Adipose tissue (tissue), 3 donors: ENCODE results near the gene ZBTB46. TPM values are rescaled to one million over a fixed set of nuclear protein-coding genes. Genes with fewer than 3 reads are reported as not detected.

ENCODE experiments used
- H3K27ac ChIP-seq: one replicate; pipeline ENCODE4 v1.5.1; 2013; ENCODE audit warnings: low read depth, low read length
- whole genome bisulfite sequencing, 3 donors: extraction: QIAGEN DNeasy Blood & Tissue Kit; methylation state at CpG; one replicate each; pipeline ENCODE4 v1.1.7; 2013; 5-methylcytosine and 5-hydroxymethylcytosine counted together
- polyA plus RNA-seq, 3 donors: library from polyadenylated mRNA; stranded (reverse); fragments of 200-250 nt; gene quantifications; one replicate each; pipeline ENCODE4 v1.2.3, GENCODE V29; 2013
- donor health status: healthy with polysubstance abuse.
- donor health status: Bipolar disorder and iron deficiency.
- donor health status: healthy.

Gene ZBTB46
- polyA plus RNA-seq, 3 donors: 1.8 to 8.2 (median 6.1) TPM

DNA sequence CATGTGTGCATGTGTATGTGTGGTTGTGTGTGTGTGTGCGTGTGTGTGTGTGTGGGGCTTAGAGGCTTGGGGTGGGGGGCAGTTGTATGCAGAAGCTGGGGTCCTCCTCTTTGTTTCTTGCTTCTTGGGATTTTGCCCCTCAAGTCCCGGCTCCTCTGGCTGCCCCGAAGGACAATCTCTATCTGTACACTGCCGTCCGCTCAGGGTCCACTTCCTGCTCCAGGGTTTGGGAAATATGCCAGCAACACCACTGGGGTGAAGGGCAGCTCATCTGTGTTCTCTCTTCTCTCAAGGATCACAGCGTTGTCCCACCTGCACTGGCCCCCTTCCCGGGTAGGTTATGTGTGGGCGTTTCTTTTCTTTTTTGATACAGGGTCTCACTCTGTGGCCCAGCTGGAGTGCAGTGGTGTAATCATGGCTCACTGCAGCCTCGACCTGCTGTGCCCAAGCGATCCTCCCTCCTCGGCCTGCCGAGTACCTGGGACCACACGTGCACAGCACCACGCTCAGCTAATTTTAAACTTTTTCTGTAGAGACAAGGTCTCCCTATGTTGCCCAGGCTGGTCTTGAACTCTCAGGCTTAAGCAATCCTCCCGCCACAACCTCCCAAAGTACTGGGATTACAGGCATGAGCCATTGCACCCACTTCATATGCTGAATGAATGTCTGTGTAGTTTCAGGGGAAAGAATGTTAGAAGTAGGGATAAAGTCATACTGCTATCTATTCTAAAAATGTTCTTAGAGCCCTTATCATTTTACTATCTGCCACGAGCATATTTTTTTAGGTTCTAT, 65.8 kb downstream of the ZBTB46 start:
- no peak overlapping the region for H3K27ac ChIP-seq
- WGBS, 3 donors: 73 to 81% (median 81%) methylated on average over 16 of the region's 16 CpGs

DNA sequence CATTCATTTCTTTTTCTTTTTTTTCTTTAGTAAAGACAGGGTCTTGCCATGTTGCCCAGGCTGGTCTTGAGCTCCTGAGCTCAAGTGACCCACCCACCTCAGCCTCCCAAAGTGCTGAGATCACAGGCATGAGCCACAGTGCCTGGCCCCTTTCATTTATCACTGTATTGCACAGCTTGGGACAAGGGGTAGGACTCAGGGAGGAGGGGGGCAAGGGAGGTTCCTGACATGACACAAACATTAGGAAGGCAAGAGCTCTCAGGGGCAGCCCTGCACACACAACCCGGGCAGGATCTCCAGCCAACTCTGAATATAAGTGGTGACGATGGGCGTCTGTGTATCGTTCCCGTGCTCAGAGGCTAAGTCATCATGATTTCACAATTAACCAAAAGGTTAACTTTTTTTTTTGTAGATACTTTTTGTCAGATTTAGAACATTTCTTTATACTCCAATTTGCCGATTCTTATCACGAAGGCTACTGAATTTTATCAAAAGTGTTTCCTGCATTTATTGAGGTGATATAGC, 71.6 kb downstream of the ZBTB46 start:
- WGBS, 3 donors: 73 to 91% (median 76%) methylated on average over 7 of the region's 7 CpGs
- H3K27ac ChIP-seq: no peak overlapping the region

DNA sequence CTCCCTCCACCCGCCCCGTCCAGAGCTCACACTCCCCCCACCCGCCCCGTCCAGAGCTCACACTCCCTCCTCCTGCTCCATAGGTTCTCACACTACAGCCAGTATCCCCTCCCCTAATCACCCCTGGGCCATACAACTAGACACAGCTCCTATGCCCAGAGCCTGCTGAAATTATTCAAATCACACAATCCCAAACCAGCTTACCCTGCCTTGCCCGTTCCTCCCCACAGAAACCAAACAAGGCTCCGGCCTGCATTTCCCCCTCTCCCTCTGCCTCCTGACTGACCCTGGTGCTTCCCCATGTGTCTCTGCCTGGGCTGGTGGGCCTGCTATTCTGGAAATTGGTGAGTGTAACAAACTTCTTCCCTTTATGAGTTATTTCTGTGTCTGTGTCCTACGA, 72.9 kb downstream of the ZBTB46 start:
- 87 to 93% (median 92%) methylated on average over 6 to 7 of the region's 7 CpGs for WGBS, 3 donors

DNA sequence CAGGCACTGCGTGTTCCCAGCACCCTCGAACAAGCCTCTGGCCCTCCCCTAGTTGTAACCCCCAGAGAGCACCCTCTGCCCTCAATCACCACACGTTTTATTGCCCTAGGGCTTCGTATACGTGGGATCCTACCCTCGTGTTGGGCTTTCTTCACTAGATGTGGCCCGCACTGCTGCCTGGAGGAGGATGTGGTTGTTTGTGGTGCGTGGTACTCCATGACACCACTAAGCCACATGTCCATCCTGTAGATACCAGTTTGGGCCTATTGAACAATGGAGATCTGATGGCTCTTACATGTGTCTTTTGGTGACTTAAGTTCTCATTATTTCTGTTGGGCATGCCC, 74.4 kb downstream of the ZBTB46 start:
- H3K27ac ChIP-seq: no peak overlapping the region
- 59 to 67% (median 60%) methylated on average over 8 of the region's 8 CpGs for WGBS, 3 donors

More for the DNA sequence above, 72.9 kb downstream of the ZBTB46 start:
- H3K27ac ChIP-seq: no peak overlapping the region

DNA sequence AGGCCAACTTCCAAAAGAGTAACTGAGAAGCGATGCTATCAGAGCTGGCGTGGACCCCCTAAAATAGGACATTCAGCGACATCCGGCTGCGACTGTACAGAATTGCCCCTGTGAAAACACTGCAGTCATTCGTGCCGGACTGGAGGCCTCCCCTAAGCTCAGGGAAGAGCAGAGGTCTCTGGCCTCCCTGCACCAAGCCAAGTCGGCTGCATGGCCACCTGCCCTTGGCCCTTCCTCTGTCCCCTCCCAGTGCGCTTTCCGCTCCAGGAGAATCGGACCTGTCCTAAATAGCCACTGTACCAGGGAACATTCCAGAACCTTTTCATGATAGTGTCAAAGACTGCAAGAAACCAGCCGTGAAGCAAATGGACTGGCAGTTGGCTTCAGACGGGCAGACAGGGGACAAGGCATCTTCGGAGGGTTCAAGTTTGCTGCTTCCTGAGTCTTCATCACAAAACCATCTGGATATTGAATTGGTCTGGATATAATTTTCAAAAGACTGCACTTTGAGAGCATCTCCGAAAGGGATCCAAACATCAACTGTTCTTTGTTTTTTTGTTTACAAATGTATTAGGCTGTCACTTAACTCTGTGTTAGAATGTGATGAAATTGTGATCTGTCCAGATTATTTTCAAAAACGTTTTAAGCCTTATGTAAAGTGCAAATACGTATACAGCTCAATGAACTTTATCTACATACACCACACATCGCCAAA, 75.0 kb downstream of the ZBTB46 start:
- no peak overlapping the region for H3K27ac ChIP-seq
- 80 to 84% (median 83%) methylated on average over 18 of the region's 18 CpGs for WGBS, 3 donors

DNA sequence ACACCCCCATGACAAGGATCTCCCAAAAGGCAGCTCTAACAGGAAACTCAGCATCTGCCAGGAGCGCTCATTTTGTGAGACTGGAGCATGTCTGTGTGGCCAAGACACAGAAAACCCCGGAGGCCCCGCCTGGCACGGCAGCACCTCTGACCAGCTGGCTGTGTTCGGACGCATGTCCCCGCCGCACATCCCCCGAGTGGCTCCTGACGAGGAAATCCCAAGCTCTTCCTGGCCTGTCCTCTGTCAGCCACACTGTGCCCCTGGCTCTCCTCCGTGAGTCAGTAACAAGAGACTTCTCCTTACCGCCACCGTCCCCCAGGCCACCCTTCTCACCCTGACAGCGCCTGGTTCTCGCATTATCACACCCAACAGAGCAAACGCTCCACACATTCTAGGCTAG, 77.1 kb downstream of the ZBTB46 start:
- 68 to 82% (median 70%) methylated on average over 16 of the region's 16 CpGs for WGBS, 3 donors
- H3K27ac ChIP-seq: no peak overlapping the region

DNA sequence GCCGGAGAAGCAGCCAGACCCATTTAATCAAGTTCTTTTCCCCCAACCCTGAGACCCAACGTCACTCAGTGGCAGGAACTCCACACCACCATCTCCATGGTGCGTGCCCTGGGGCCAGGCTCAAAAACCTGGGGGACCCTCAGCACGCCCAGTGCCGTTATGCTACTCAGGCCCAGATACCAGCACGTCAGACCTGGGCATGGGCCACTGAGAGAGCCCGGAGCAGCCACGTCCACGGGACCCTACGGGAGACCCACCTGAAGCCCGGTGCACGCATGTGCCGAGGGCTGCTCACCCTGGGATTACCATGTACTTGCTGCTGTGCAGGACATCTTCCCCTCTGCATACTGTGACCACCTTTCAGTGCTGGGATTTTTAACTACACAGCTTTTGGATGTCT, 77.7 kb downstream of the ZBTB46 start:
- 88 to 94% (median 93%) methylated on average over 13 of the region's 13 CpGs for WGBS, 3 donors
- H3K27ac ChIP-seq: no peak overlapping the region

DNA sequence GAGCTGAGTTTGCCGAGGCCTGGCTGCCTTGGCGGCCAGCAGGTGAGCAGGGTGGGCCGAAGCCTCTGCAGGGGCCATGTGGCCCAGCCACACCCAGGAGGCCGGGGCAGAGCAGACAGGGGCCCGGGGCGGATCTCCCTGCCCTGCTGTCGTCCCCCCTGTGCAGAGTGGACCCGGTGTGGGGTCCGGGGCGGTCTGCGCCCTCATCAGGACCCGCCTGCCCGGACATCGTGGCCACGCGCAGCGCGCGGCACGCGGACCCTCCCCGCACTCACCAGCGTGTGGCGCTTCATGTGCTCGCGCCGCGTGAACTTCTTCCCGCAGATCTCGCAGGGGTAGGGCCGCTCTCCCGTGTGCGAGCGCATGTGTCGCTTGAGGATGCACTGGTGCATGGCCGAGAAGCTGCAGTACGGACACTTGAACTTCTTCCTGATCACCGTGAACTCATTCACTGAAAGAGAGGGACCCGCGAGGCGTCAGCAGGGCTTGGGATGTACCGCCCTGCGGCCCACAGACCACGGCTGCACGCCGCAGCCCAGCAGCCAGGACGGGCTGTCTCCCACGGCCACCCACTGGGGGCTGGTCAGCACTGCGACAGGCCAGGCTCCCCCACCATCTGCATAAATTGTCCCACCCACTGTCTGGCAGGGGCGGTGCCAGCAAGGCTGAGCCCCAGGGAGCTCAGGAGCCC, 78.5 kb downstream of the ZBTB46 start:
- WGBS, 3 donors: 90 to 92% (median 92%) methylated on average over 44 to 49 of the region's 50 CpGs
- H3K27ac ChIP-seq: no peak overlapping the region

DNA sequence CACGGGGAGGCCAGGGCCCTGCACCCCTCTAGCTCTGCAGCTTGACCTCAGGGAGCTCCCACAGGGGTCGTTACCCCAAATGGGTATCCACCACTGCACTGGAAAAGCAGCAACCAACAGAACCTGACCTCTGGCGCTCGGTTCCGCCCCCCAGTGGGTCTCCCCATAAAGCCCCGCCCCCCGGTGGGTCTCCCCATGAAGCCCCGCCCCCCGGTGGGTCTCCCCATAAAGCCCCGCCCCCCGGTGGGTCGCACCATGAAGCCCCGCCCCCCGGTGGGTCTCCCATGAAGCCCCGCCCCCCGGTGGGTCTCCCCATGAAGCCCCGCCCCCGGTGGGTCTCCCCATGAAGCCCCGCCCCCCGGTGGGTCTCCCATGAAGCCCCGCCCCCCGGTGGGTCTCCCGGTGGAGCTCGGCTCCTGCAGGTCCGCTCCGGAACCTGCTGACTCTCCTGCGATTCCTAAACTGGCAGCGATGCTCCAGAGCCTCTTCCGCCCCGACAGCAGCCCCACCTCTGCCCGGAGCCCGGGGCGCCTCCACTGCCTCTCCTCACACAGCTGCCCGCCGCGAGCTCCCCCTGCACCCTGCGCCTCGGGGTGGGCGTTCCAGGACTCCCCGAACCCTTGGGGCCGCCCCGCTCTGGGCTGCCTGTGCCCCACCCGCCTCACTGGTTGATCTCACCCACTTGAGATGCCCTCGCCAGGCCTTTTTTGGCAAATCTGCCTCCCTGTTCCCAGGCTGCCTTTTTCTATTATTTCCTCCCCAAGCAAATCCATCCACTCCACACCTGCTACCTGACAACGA, 79.4 kb downstream of the ZBTB46 start:
- WGBS, 3 donors: 80 to 86% (median 84%) methylated on average over 31 to 41 of the region's 45 CpGs
- no peak overlapping the region for H3K27ac ChIP-seq

DNA sequence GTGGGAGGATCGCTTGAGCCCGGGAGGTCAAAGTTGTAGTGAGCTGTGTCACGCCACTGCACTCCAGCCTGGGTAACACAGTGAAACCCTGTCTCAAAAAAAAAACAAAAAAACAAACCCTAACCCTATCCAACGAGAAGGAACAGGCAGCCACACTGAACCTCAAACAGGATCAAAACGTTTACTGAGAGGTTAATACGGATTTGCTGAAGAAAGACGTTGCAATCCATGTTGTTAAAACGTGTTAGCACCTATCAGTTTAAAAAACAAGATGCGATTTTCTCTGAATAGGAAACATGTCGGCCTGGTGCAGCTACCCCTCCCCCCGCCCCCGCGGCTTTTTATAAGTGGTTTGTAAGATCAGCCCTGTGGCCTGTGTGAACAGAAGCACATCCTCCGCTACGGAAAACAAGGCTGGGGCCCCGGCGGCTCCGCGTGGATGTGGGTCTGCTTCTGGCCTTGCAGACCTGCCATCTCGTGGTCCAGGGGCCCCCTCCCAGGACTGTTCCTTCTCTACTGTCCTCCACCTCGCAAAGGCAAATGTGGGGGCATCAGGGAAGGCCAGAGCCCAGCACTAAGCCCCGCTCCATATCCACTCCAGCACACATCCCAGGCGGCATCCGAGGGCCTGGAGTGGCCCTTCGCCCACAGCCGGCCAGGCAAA, 80.1 kb downstream of the ZBTB46 start:
- no peak overlapping the region for H3K27ac ChIP-seq
- WGBS, 3 donors: 68 to 78% (median 74%) methylated on average over 26 of the region's 26 CpGs

DNA sequence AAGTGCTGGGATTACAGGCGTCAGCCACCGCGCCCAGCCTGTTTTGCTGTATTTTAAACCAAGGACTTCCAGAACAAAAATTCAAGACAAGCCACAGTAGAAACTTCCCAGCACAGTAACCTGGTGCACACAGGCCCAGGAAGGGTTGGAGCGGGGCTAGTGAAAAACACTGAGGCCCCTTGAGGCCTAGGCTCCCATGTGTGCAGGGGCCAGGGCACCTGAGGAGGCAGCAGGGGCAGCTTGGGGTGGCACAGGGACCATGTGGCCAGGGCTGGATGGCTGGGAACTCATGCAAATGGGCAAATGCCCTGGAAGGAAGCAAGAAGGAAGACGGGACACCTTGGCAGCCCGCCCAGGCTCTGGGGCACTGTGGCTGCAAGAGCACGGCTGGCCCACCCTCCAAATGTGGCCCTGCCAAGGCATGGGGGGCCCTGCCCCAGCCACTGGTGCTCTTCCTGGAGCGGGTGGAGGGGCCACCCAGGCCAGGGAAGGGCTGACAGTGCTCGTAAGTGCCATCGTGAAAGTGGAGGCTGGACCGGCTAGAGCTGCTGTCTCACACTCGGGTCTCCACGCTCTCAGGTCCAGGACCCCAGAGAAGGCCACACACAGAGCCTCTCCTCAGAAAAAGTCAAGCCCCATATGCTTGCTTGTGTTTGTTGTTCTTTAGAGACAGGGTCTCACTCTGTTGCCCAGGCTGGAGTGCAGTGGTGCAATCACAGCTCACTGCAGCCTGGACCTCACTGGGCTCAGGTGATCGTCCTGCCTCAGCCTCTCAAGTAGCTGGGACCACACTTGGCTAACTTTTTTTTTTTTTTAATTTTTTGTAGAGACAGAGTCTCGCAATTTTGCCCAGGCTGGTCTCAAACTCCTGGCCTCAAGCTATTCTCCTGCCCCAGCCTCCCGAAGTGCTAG, 81.2 kb downstream of the ZBTB46 start:
- WGBS, 3 donors: 88 to 93% (median 89%) methylated on average over 15 to 16 of the region's 16 CpGs
- H3K27ac ChIP-seq: no peak overlapping the region

DNA sequence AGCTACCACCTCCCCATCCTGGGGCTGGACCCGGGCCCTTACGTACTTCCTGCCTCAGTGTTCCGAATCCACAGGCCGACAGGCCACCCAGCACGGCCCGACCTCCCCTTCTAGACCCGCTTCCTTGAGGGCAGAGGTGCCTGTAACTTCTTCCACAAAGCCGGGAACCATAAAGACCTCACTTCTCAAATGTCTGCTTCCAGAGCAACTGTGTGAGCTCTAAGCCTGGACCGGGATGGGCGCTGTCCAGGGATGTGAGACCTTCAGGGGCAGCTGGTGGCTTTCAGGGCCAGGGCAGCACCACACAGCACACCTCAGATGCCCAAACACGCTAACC, 82.2 kb downstream of the ZBTB46 start:
- no peak overlapping the region for H3K27ac ChIP-seq
- WGBS, 3 donors: 90 to 94% (median 92%) methylated on average over 11 of the region's 11 CpGs

DNA sequence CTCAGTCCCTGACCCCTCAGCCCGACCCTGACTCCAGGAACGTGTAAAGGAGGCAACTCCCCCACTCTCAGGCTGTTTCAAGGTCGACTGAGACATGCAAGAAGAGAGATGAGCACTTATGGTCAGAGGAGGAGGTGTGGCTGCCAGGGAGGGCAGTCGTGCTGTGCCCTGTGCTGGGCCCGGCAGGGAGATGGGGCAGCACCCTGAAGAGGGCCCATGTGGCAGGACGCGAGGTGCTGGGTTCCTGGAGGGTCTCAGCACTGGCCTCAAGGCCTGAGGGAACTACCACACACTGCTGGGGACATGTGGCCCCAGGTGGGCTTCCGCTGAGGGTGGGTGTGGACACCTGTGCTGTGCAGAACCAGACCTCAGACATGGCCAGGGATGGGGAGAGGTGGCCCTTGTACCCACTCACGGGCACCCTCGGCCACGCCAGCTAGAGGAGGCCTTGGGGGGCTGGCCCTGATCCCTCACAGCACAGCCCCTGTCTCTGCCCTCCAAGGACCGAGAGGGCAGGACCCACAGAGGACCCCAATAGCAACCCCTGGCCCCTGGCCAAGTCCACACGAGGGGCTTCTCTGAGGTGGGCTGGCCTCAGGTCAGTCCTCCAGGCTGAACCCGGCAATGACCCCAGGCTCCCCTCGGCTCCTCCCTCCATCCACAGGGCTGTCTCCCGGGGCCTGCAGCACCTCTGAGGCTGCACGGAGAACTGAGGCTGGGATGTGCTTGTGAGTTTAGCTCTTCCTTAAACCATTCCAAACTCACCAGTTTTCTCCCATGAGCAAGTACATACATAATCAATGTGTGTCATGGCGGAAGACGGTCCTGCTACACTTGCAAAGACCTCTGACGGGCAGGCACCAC, 82.8 kb downstream of the ZBTB46 start:
- H3K27ac ChIP-seq: no peak overlapping the region
- WGBS, 3 donors: 76 to 79% (median 78%) methylated on average over 20 of the region's 20 CpGs

DNA sequence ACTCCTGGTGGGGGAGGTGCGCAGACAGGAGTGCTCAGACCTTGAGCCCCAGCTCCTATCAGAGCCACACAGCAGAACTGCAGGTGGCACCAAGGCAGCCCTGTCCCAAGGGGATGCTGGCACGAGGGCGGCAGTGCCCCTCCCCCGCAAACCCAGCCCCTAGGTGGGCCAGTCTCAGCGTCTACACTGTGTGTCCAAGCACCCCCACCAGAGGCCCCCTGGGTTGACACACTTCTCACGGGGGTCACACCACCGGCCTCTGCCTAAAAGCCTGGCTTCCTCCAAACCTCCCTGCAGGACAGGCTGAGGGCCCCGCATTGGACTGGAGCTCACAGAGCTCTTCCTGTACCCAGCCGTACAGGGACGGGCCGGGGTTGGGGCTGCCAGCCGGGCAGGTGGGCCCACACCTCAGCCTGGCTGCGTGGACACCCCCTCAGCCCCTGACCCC, 83.4 kb downstream of the ZBTB46 start:
- 62 to 82% (median 79%) methylated on average over 9 to 13 of the region's 13 CpGs for WGBS, 3 donors

DNA sequence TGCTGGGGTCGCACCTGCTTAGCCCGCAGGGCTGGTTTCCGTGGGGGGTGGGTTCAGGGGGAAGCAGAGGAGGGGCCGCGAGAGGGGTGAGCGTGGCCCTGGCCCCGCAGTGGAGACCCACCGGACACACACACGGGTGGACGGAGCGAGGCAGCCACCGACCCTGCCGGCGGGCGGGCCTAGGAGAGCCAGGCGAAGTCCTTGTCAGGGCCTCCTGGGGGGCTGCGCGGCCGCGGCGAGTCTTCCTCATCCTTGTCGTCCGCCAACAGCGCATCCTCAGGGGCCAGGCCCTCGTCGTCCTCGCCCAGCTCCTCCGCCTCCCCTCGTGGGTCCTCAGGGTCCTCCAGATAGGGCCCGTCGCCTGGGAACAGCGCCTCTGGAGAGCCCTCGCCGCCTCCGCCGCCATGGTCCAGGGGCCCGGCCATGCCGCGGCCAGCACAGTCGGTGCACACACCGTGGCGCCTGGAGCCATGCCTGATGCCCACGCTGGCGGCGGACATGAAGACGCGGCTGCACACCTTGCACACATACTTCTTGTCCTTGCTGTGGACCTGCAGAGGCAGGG, 84.2 kb downstream of the ZBTB46 start:
- 90 to 95% (median 93%) methylated on average over 37 to 47 of the region's 47 CpGs for WGBS, 3 donors
- no peak overlapping the region for H3K27ac ChIP-seq

More for the DNA sequence above, 83.4 kb downstream of the ZBTB46 start:
- H3K27ac ChIP-seq: no peak overlapping the region
